Muscle of back (tissue), 13 donors: ENCODE measurements around the gene MAST1. TPM values are rescaled to one million over a fixed set of nuclear protein-coding genes. Genes with fewer than 3 reads are reported as not detected.
A peak's percentile ranks its signal among the peaks of the same experiment; 100 is the strongest.
"Not testable (repeated sequence)": the region's sequence is repeated elsewhere in the genome, so short reads cannot be mapped to it uniquely, and the experiment has no call there.

Experiments
- DNase-seq, 3 donors: peaks; one replicate each; pipeline versions ENCODE4 v3.0.0 to v3.0.0-alpha.2; 2013
- long read RNA-seq, 9 donors: transcript quantifications; one replicate each; lab custom pipeline, GENCODE V29; 2026
- polyA plus RNA-seq, 10 donors: library from polyadenylated mRNA; unstranded; fragments of 120-200 nt; gene quantifications; one replicate each; pipeline ENCODE4 v1.2.1, GENCODE V29; 2013; ENCODE audit not compliant: insufficient read length in 10 of 10

MAST1 gene
- polyA plus RNA-seq = under 1 TPM in 9 of 10 donors, not detected in 1; 0.11 to 0.91 (median 0.66) TPM
- long read RNA-seq, donor 1, partial matches to known transcripts = 227 of 227 reads
- long read RNA-seq, donor 1, other reads (novel, unspliced or antisense) = 0 of 227 reads
- long read RNA-seq, donor 2 = 0 reads
- long read RNA-seq, donor 3 = 0 reads
- long read RNA-seq, donor 4 = 0 reads
- long read RNA-seq, donor 5 = 0 reads
- long read RNA-seq, donor 6 = 0 reads
- long read RNA-seq, donor 7 = 0 reads
- long read RNA-seq, donor 8 = 0 reads
- long read RNA-seq, donor 9 = 0 reads

GRCh38 chr19:12838182-12838885 is at the start of gene MAST1:
Gene MAST1 (plus strand): TSS chr19:12838515. CDS start chr19:12838573, 58 bp downstream.
- DNase-seq = peak in 1 of 3 donors; percentile 42

- peak; percentile 86 to 94 (median 87) for DNase-seq
Measured at GRCh38 chr19:12788682-12789097, 49.6 kb upstream of the MAST1 start.

- DNase-seq = peak in 1 of 3 donors; percentile 79
Measured at GRCh38 chr19:12789098-12789903, 49.0 kb upstream of the MAST1 start.

- DNase-seq = peak; percentile 95 to 97 (median 95)
Measured at GRCh38 chr19:12789904-12790619, 48.3 kb upstream of the MAST1 start.

- no peak for DNase-seq
Measured at GRCh38 chr19:12790628-12791344, 47.5 kb upstream of the MAST1 start.

GRCh38 chr19:12791345-12792050 is 46.8 kb upstream of the MAST1 start, which contains the start of gene JUNB:
Gene JUNB (plus strand): TSS chr19:12791486. CDS start chr19:12791772, 286 bp downstream.
- peak; percentile 96 to 98 (median 97) for DNase-seq

GRCh38 chr19:12792051-12792852 is 46.1 kb upstream of the MAST1 start:
- DNase-seq = peak in 1 of 3 donors; percentile 89

GRCh38 chr19:12792853-12793289 is 45.4 kb upstream of the MAST1 start:
- no peak for DNase-seq

- DNase-seq = peak; percentile 95 to 98 (median 98)
Measured at GRCh38 chr19:12793290-12794195, 44.8 kb upstream of the MAST1 start.

GRCh38 chr19:12794196-12794941 is 43.9 kb upstream of the MAST1 start:
- peak in 1 of 3 donors; percentile 34 for DNase-seq

GRCh38 chr19:12794971-12795381 is 43.3 kb upstream of the MAST1 start:
- no peak for DNase-seq

- peak; percentile 79 to 92 (median 90) for DNase-seq
Measured at GRCh38 chr19:12796146-12797071, 41.9 kb upstream of the MAST1 start.

- DNase-seq = peak in 1 of 3 donors; percentile 18
Measured at GRCh38 chr19:12797141-12797587, 41.2 kb upstream of the MAST1 start.

- not testable (repeated sequence) for DNase-seq
Measured at GRCh38 chr19:12797607-12798006, 40.7 kb upstream of the MAST1 start.

- peak in 1 of 3 donors; percentile 16 for DNase-seq
Measured at GRCh38 chr19:12799742-12800465, 38.4 kb upstream of the MAST1 start.
